ENCODE measurements around the gene GALNT4.

GRCh38 chr12:89497467-89497866 is 27.1 kb downstream of the GALNT4 start:
- TF ChIP-seq ELF3 (CRISPR knock-in tag; IDR thresholded peaks at IDR 0.05) (no peak), CTCF (CRISPR knock-in tag; IDR thresholded peaks at IDR 0.05) (no peak), REST (IDR thresholded peaks at IDR 0.05; ENCODE audit: borderline replicate concordance in 1 of 2, low read depth in 1 of 2, low read length in 2 of 2) (no peak), SMC3 (IDR thresholded peaks at IDR 0.05; ENCODE audit: low read length) (no peak), NR1H2 (CRISPR knock-in tag; IDR thresholded peaks at IDR 0.05; ENCODE audit: borderline replicate concordance, low read depth) (no peak), ZNF407 (CRISPR knock-in tag; IDR thresholded peaks at IDR 0.05; ENCODE audit: not compliant biosample characterization) (no peak), RFX5 (IDR thresholded peaks at IDR 0.05; ENCODE audit: low read depth, low read length) (no peak), NFYC (CRISPR knock-in tag; IDR thresholded peaks at IDR 0.05) (no peak), ZNF713 (CRISPR knock-in tag; IDR thresholded peaks at IDR 0.05) (no peak), IKZF4 (CRISPR knock-in tag; IDR thresholded peaks at IDR 0.05; ENCODE audit: borderline replicate concordance, low read depth, not compliant biosample characterization) (no peak), MXD1 (CRISPR knock-in tag; IDR thresholded peaks at IDR 0.05) (no peak), ZNF274 (CRISPR knock-in tag; IDR thresholded peaks at IDR 0.05) (no peak), ZBTB25 (CRISPR knock-in tag; IDR thresholded peaks at IDR 0.05) (no peak), ZNF414 (CRISPR knock-in tag; IDR thresholded peaks at IDR 0.05) (no peak)
